Stimulated activated CD4-positive, alpha-beta T cell treated with anti-CD3 and anti-CD28 coated beads, TNF-alpha, amount 100 ng/mL, for 1 hour (primary cell): ENCODE measurements around the gene CYP17A1.
"Not testable (repeated sequence)": the region's sequence is repeated elsewhere in the genome, so short reads cannot be mapped to it uniquely, and the experiment has no call there.

ENCODE experiments used
- DNase-seq, 3 donors: peaks; one replicate each; pipeline ENCODE4 v3.0.0-alpha.2; 2020; ENCODE audit warnings: low read depth in 3 of 3, low spot score in 1 of 3

Gene CYP17A1

GRCh38 chr10:102838276-102838927 is 1.2 kb upstream of the CYP17A1 start:
- not testable (repeated sequence) for DNase-seq

GRCh38 chr10:102835007-102835482 is 2.2 kb downstream of the CYP17A1 start:
- DNase-seq: peak; percentile 33 to 61 (median 57)

- no peak for DNase-seq
These were observed 3.1 kb downstream of the CYP17A1 start for GRCh38 chr10:102834143-102834542.

GRCh38 chr10:102832987-102833386 is 4.2 kb downstream of the CYP17A1 start:
- DNase-seq: no peak

- no peak for DNase-seq
These were observed 5.0 kb downstream of the CYP17A1 start for GRCh38 chr10:102832248-102832647.

- no peak for DNase-seq
These were observed 5.7 kb downstream of the CYP17A1 start for GRCh38 chr10:102831322-102832071.

GRCh38 chr10:102827597-102827975 is 9.6 kb downstream of the CYP17A1 start:
- no peak for DNase-seq

- DNase-seq: no peak
These were observed 10.9 kb downstream of the CYP17A1 start for GRCh38 chr10:102826148-102826796.

- no peak for DNase-seq
These were observed 12.5 kb downstream of the CYP17A1 start for GRCh38 chr10:102824664-102825063.

- DNase-seq: no peak
These were observed 15.0 kb downstream of the CYP17A1 start for GRCh38 chr10:102822222-102822621.

- DNase-seq: not testable (repeated sequence)
These were observed 17.2 kb downstream of the CYP17A1 start for GRCh38 chr10:102820008-102820407.

- no peak for DNase-seq
These were observed 18.2 kb downstream of the CYP17A1 start for GRCh38 chr10:102819054-102819453.

GRCh38 chr10:102817175-102817574 is 20.0 kb downstream of the CYP17A1 start:
- DNase-seq: no peak

- DNase-seq: no peak
These were observed 21.2 kb downstream of the CYP17A1 start for GRCh38 chr10:102815790-102816549.

GRCh38 chr10:102814873-102815661 is 22.1 kb downstream of the CYP17A1 start:
- DNase-seq: no peak

- no peak for DNase-seq
These were observed 22.8 kb downstream of the CYP17A1 start for GRCh38 chr10:102814453-102814871.

- no peak for DNase-seq
These were observed 23.3 kb downstream of the CYP17A1 start for GRCh38 chr10:102813734-102814452.

GRCh38 chr10:102813017-102813541 is 24.1 kb downstream of the CYP17A1 start:
- no peak for DNase-seq

GRCh38 chr10:102812231-102812876 is 24.9 kb downstream of the CYP17A1 start:
- DNase-seq: no peak
